Activated CD4-positive, alpha-beta T cell treated with anti-CD3 and anti-CD28 coated beads, Interleukin-2, amount 50 U/mL, for 4 hours (primary cell): ENCODE measurements around the gene PSTPIP1.
A peak's percentile ranks its signal among the peaks of the same experiment; 100 is the strongest.

Experiments used
- DNase-seq, 2 experiments: peaks; one replicate each; pipeline ENCODE4 v3.0.0-alpha.2; 2020

Gene PSTPIP1

DNA sequence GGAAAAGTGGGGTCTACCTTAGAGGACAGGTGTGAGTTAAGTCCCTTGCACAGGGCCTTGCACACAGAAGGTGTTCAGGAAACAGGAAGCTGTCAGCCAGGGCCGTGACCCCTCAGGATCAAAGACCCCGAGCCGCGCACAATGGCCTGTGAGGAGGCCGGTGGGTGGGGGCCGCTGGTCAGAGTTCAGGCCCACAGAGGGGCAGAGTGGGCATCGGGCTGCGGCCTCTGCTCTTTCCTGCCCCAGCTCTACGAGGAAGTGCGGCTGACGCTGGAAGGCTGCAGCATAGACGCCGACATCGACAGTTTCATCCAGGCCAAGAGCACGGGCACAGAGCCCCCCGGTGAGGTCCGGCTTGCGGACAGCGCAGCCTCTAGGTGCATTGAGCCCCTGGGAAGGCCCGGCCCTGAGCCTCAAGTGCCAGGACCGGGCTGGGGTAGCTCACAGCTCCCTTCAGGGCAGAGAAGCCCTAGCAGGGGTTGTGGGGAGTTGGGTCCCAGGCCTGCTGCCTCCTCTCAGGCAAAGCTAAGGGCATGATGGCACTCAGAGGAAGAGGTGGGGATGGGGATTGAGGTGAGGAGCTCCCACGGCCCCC is 37.2 kb downstream of the PSTPIP1 start:
- no peak for DNase-seq

DNA sequence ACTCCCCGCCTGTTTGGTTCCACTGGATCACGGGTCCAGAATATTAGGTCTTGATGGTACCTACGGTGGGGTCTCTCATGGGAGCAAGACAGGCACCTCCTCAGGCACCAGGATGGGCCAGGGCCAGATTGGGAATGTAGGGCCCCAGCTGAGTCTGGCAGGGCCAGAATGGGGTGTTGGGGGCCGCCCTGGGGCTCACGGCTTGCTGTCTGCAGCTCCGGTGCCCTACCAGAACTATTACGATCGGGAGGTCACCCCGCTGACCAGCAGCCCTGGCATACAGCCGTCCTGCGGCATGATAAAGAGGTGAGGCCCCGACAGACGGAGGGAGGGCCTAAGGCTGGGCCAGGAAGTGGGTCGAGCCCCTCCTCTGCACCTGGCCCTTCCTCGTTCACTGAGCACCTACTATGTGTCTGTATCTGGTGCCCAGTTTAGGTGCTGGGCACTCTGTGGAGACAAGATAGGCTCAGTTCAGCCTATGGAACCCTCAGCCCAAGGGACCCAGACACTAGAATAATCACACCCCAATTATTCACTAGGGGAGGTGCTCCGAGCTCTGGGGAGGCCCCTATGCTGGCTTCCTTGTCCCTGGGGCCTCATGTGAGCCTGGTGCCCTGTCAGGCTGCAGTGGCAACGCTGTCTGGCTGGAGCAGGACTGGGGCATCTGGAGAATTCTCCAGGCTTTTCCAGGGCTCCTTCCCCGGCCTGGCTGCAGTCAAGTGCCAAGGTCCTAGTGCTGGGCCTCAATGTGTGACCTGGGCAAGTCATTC is 37.9 kb downstream of the PSTPIP1 start:
- no peak for DNase-seq

- DNase-seq = no peak
Measured at GRCh38 chr15:77033417-77033728, 38.4 kb downstream of the PSTPIP1 start.

GRCh38 chr15:77033729-77034671 is 39.1 kb downstream of the PSTPIP1 start:
- no peak for DNase-seq

DNA sequence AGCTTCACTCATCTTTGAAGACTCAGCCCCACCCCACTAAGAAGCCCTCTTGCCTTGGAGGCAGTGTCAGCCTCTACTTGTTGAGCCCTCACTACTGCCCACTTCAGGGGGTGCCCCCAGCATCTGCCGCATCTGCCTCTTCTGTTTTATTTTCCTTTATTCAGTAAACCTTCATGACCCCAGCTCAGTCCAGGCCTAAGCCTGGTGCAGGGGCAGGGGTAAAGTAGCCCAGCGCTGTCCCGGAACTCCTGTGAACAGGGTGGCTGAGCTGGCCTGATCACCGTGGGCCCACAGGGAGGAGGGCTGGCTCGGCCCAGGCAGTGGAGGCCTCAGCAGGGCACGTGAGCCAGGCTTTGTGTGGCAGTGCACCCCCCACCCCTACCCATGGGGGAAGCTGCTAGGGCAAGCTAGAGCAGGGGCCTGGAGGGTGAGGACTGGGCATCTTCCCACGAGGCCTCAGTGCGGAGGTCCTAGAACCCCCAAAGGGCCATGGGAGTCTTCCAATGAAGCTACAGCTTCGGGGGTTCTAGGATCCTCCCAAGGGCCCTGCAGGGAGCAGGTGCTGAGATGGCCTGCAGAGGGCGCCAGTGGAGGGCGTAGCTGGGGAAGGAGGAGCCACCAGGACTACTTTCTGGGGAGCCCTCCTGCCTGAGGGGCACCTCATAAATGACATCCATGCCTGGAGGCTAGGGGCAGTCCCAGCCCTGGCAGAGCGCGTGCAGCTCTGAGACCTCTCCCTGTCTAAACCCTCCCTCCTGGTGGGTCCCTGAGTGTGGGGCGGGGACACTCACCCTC is 40.0 kb downstream of the PSTPIP1 start:
- peak in 1 of 2 experiments; percentile 28 for DNase-seq

GRCh38 chr15:77035584-77035983 is 40.7 kb downstream of the PSTPIP1 start:
- DNase-seq = no peak

DNA sequence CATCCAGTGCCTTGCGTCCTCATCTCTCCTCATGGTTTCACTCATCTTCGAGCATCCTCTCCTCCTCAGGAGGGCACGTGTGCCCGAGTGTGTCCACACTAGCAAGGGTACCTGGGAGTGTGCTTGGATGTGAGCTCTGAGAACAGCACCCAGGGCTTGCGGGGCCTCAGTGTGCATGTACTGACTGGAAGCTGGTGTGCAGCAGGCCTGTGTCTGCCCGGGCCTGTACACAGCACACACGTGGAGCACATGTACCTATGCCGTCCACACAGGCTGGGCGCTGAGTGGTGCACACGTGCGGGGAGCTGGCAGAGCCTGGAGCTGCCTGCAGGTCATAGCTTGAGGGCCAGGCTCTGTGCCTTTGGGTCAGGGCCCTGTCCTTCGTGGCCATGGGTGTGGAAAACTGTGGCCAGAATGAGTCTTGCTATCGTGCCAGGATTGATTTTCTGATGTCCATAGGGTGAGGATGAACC is 41.1 kb downstream of the PSTPIP1 start:
- no peak for DNase-seq

- DNase-seq = no peak
Measured at GRCh38 chr15:77036537-77037387, 41.8 kb downstream of the PSTPIP1 start.

DNA sequence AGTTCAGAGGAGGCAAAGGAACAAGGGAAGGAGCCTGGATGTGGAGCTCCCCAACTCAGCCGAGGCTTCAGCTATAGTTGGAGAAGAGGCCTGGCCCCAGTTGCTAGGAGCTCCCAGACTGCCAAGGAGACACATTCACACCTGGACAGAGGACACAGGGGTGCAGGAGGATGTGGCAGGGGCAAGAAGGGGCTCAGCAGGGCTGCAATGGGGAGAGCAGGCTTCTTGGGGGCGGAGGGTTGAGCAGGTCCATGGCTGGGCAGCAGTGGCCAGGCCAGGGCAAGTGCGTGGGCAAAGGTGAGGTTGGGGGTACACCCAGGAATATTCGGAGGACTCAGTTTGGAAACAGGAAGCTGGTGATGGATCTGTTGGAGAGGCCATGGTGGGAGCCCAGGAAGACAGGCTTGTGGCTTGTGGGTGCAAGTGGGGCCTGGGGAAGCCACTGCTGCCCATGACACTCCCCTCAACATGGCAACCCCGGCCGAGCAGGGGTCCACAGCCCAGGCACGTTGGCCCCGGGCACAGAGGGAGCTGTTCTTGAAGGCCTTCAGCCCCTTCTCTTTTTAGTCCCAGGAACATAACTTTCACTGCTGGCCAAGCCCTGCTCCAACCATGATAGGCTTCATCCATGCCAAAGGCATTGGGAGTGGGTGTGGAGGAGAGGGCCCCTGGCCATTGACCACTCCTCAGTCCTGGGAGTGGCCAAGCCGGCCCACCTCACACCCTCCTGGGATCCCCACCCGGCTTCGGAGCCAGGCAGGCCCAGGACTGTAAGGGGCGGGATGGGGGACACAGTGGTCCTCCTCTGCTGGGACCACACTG is 42.7 kb downstream of the PSTPIP1 start:
- DNase-seq = no peak

DNA sequence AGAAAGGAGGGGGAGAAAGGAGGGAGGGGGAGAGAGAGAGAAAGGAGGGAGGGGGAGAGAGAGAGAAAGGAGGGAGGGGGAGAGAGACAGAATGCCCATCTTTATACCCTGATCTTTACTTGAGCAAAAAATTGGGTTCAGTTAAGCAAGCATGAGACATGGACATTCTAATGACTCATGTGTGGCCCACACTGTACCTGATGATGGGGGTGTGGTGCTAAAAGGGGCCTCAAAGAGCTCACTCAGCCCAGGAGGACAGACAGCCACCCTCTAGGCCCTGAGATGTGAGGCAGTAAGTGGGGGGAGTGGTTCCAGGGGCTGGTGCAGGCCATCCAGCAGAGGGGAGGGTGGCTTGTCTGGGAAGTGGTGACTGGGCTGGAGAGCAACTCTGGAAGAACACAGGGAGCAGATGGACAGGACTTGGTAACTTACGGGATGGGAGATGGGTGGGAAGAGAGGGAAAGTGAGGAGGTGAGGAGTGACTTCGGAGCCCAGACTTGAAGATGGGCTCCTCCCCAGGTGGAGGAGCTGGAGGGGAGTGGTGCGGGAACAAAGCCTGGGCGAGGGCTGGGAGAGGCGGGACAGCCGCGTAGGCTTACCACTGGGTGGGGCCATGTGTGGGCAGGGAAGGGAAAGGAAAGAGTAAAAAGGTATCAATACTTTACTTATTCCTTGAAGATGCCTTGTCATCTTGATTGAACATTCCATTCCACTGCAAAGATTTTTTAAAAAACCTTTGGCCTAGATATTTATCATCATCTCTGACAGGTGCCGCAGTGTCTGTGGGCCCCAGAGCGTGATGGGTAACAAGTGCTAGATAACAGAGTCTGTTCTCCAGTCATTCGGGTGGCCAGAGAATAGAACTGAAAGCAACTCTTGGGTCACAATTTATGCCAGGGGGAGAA is 43.6 kb downstream of the PSTPIP1 start:
- no peak for DNase-seq

GRCh38 chr15:77039217-77039533 is 44.2 kb downstream of the PSTPIP1 start:
- DNase-seq = no peak

- no peak for DNase-seq
Measured at GRCh38 chr15:77039848-77040247, 44.9 kb downstream of the PSTPIP1 start.

- DNase-seq = no peak
Measured at GRCh38 chr15:77040673-77041072, 45.7 kb downstream of the PSTPIP1 start.

DNA sequence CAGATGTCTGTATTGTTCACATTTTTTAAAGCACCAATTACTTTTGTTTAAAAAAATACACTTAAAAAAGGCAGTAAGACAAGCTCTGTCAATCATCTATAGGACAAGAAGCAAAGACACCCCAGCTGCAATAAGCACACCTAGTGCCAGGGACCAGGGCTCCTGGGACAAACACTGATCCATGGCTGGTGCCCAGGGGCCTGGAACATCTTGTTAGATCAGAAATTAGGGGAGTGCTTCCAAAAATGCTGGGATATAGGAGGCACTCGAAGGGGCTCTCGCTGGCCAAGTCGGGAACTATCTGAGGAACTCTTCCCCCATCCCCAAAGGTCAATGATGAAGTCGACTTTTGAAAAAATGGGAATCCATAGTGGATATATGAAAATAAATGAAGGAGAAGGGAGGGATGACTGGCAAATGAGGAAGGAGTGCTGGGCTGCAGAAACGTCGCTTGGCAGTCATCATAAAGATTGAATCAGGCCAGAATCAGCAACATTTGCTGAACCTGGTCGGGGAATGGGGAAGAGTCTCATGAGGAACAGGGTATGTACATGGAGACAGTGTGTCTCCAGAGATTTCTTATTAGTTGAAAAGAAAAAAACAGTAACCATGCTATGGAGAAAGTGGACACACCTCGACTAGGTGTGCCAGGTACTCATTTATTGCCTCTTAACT is 47.5 kb downstream of the PSTPIP1 start:
- DNase-seq = no peak

- no peak for DNase-seq
Measured at GRCh38 chr15:77042955-77043920, 48.3 kb downstream of the PSTPIP1 start.

GRCh38 chr15:77044228-77045042 is 49.5 kb downstream of the PSTPIP1 start:
- DNase-seq = no peak

- DNase-seq = no peak
Measured at GRCh38 chr15:77045985-77046384, 51.1 kb downstream of the PSTPIP1 start.
